A549 (cell line): Measurements from ENCODE around the gene NUDT6. TPM values are rescaled to one million over a fixed set of nuclear protein-coding genes. Genes with fewer than 3 reads are reported as not detected.

ENCODE experiments used
- ATAC-seq, 2 experiments: fragments of 200-7000 bp in 1 of 2; fragments of >200 bp in 1 of 2; cut with Nextera tagmentation in 1 of 2; cut with Tn5 transposase in 1 of 2; 3 replicates each; pipeline versions ENCODE4 v1.8.0 to v1.9.1; 2018 to 2020; ENCODE audit warnings: mild to moderate bottlenecking in 1 of 2, moderate library complexity in 1 of 2
- CTCF ChIA-PET: fragments of 300-600 bp; sonication (Branson Sonifier 250); formaldehyde crosslinking; extraction: SDS; loops from one replicate; lab custom pipeline; 2021; ENCODE audit warnings: antibody characterized with exemption, inconsistent platforms; lab: Yijun Ruan, JAX
- POLR2A ChIA-PET: fragments of 350-600 bp; formaldehyde crosslinking; extraction: SDS; loops from one replicate; lab custom pipeline; 2021; ENCODE audit warnings: antibody characterized with exemption, inconsistent platforms; lab: Yijun Ruan, JAX
- DNase-seq, 2 experiments: peaks; one replicate each; pipeline versions ENCODE4 v3.0.0 to v3.0.0-alpha.2; 2011 to 2016; ENCODE audit warnings: low read depth in 1 of 2, low spot score in 1 of 2
- FAIRE-seq: peaks from 2 replicates; lab custom pipeline; 2011; peaks lifted over from hg19 to GRCh38; lab: Jason Lieb, UNC
- H3K27ac ChIP-seq, 2 experiments: fragments of >200 bp; sonication (Bioruptor Twin); formaldehyde crosslinking; 3 replicates each; pipeline ENCODE4 v1.5.1; 2016 to 2017
- H3K4me1 ChIP-seq: fragments of >200 bp; sonication (Bioruptor Twin); formaldehyde crosslinking; 3 replicates; pipeline ENCODE4 v1.6.1; 2016
- H3K4me2 ChIP-seq: fragments of >200 bp; sonication (Bioruptor Twin); formaldehyde crosslinking; 3 replicates; pipeline ENCODE4 v1.6.1; 2016
- H3K4me3 ChIP-seq: fragments of >200 bp; sonication (Bioruptor Twin); formaldehyde crosslinking; 3 replicates; pipeline ENCODE4 v1.5.1; 2016
- H3K9me3 ChIP-seq: fragments of >200 bp; sonication (Bioruptor Twin); formaldehyde crosslinking; 3 replicates; pipeline ENCODE4 v1.6.1; 2016
- BHLHE40 ChIP-seq: IDR thresholded peaks from 2 replicates; pipeline ENCODE4 v1.6.1; 2012; ENCODE audit warnings: low read depth, low read length, inconsistent platforms
- CBX8 ChIP-seq: fragments of 200-600 bp; sonication (generic); IDR thresholded peaks from 2 replicates; pipeline ENCODE4 v1.6.1; 2016
- CEBPB ChIP-seq, 2 experiments: fragments of >200 bp in 1 of 2; sonication (Bioruptor Twin) in 1 of 2; formaldehyde crosslinking in 1 of 2; IDR thresholded peaks; 2 replicates each; pipeline ENCODE4 v1.6.1; 2012 to 2016
- CHD4 ChIP-seq: fragments of 200-600 bp; sonication (generic); IDR thresholded peaks from 2 replicates; pipeline ENCODE4 v1.6.1; 2016; ENCODE audit warnings: antibody characterized with exemption, mild to moderate bottlenecking, borderline replicate concordance
- EHF ChIP-seq: fragments of 250-450 bp; sonication (Bioruptor Pico); IDR thresholded peaks from 2 replicates; pipeline ENCODE4 v1.5.0; 2020; ENCODE audit warnings: mild to moderate bottlenecking
- EP300 ChIP-seq, 2 experiments: fragments of >200 bp; sonication (Bioruptor Twin); formaldehyde crosslinking; IDR thresholded peaks; 2 replicates in 1 of 2; 3 replicates in 1 of 2; pipeline ENCODE4 v1.6.1; 2016 to 2017
- FOSL2 ChIP-seq, 2 experiments: fragments of 450-650 bp in 1 of 2; fragments of >200 bp in 1 of 2; sonication (Bioruptor Twin) in 1 of 2; formaldehyde crosslinking; IDR thresholded peaks; 2 replicates each; pipeline versions ENCODE4 v1.5.0 to v1.6.1; 2016 to 2020; ENCODE audit warnings: mild to moderate bottlenecking in 1 of 2, moderate library complexity in 1 of 2
- HEYL ChIP-seq: fragments of 250-450 bp; sonication (Bioruptor Pico); IDR thresholded peaks from 2 replicates; pipeline ENCODE4 v1.8.0; 2021; ENCODE audit warnings: mild to moderate bottlenecking, moderate library complexity
- HOXA7 ChIP-seq: fragments of 250-450 bp; sonication (Bioruptor Pico); IDR thresholded peaks from 2 replicates; pipeline ENCODE4 v1.5.0; 2020; ENCODE audit warnings: mild to moderate bottlenecking, moderate library complexity
- HOXB13 ChIP-seq: fragments of 250-450 bp; sonication (Bioruptor Pico); IDR thresholded peaks from 2 replicates; pipeline ENCODE4 v1.5.0; 2020; ENCODE audit warnings: low read depth, mild to moderate bottlenecking, moderate library complexity
- HOXB5 ChIP-seq: fragments of 250-450 bp; sonication (Bioruptor Pico); IDR thresholded peaks from 2 replicates; pipeline ENCODE4 v1.5.0; 2020; ENCODE audit warnings: mild to moderate bottlenecking, moderate library complexity
- JUN ChIP-seq, 2 experiments: fragments of >200 bp; sonication (Bioruptor Twin); formaldehyde crosslinking; IDR thresholded peaks; 2 replicates in 1 of 2; 3 replicates in 1 of 2; pipeline ENCODE4 v1.6.1; 2016 to 2017
- JUNB ChIP-seq: fragments of >200 bp; sonication (Bioruptor Twin); formaldehyde crosslinking; IDR thresholded peaks from 2 replicates; pipeline ENCODE4 v1.6.1; 2016
- KDM1A ChIP-seq: fragments of 200-600 bp; sonication (generic); IDR thresholded peaks from 2 replicates; pipeline ENCODE4 v1.6.1; 2016; ENCODE audit warnings: low read depth, mild to moderate bottlenecking
- MAZ ChIP-seq: fragments of 150-350 bp; IDR thresholded peaks from 2 replicates; pipeline ENCODE4 v1.6.1; 2014; ENCODE audit warnings: antibody characterized with exemption, low read depth, low read length, borderline replicate concordance
- NFE2L2 ChIP-seq: fragments of 150-350 bp; conservative IDR thresholded peaks from 2 replicates; pipeline ENCODE4 v1.6.1; 2014; ENCODE audit warnings: low read length
- NPAS2 ChIP-seq: fragments of 250-450 bp; sonication (Bioruptor Pico); IDR thresholded peaks from 2 replicates; pipeline ENCODE4 v1.8.0; 2022; ENCODE audit warnings: mild to moderate bottlenecking, moderate library complexity, borderline replicate concordance
- NR3C1 ChIP-seq: fragments of >200 bp; sonication (Bioruptor Twin); formaldehyde crosslinking; IDR thresholded peaks from 3 replicates; pipeline ENCODE4 v1.6.1; 2017
- POLR2AphosphoS2 ChIP-seq: conservative IDR thresholded peaks from 2 replicates; pipeline ENCODE4 v1.6.1; 2012; ENCODE audit warnings: low read length, improper control_type of control experiment, inconsistent platforms
- RFX5 ChIP-seq: fragments of 450-650 bp; IDR thresholded peaks from 2 replicates; pipeline ENCODE4 v1.7.1; 2014; ENCODE audit warnings: antibody characterized with exemption, mild to moderate bottlenecking, moderate library complexity
- ZC3H11A ChIP-seq: fragments of 450-650 bp; IDR thresholded peaks from 2 replicates; pipeline ENCODE4 v1.6.1; 2014; ENCODE audit warnings: antibody characterized with exemption, mild to moderate bottlenecking
- ZFP36 ChIP-seq: fragments of 450-650 bp; IDR thresholded peaks from 2 replicates; pipeline ENCODE4 v1.6.1; 2014; ENCODE audit warnings: borderline replicate concordance; ENCODE audit not compliant: partially characterized antibody
- ZSCAN20 ChIP-seq: fragments of 250-450 bp; sonication (Bioruptor Pico); IDR thresholded peaks from 2 replicates; pipeline ENCODE4 v1.8.0; 2022; ENCODE audit warnings: mild to moderate bottlenecking, moderate library complexity
- WGBS: methylation state at CpG from one replicate; pipeline ENCODE4 v1.1.6; 2017; ENCODE audit errors: missing lambda C conversion rate; 5-methylcytosine and 5-hydroxymethylcytosine counted together
- polyA plus RNA-seq, 4 experiments: library from polyadenylated mRNA; depleted of rRNA in 3 of 4; stranded (reverse); fragments of >200 nt; fragmentation: RNase III in 1 of 4; extraction: RNeasy Plus Mini Kit Qiagen cat#74134 plus additional on column Dnase treatment in 1 of 4; gene quantifications; 2 replicates in 3 of 4; 3 replicates in 1 of 4; pipeline ENCODE4 v1.2.3, GENCODE V29; 2011 to 2017
- TF ChIP-seq, protein P1 (sequence below): IDR thresholded peaks from 2 replicates; pipeline ENCODE4 v1.6.1; 2012; ENCODE audit warnings: low read depth, borderline replicate concordance
- TF ChIP-seq, protein P2 (sequence below): fragments of >200 bp; sonication (Bioruptor Twin); formaldehyde crosslinking; IDR thresholded peaks from 3 replicates; pipeline ENCODE4 v1.6.1; 2016
- TF ChIP-seq, protein P3 (sequence below): fragments of >200 bp; sonication (Bioruptor Twin); formaldehyde crosslinking; IDR thresholded peaks from 2 replicates; pipeline ENCODE4 v1.6.1; 2016
- TF ChIP-seq, protein P4 (sequence below): fragments of 150-350 bp; IDR thresholded peaks from 2 replicates; pipeline ENCODE4 v1.6.1; 2014; ENCODE audit warnings: low read depth, mild to moderate bottlenecking, low read length
- TF ChIP-seq, protein P5 (sequence below): IDR thresholded peaks from 2 replicates; pipeline ENCODE4 v1.6.1; 2012

NUDT6 gene
- polyA plus RNA-seq, 2 of the 4 experiments (the other 2 are of a cell fraction) = 9.9 to 12.7 TPM

DNA sequence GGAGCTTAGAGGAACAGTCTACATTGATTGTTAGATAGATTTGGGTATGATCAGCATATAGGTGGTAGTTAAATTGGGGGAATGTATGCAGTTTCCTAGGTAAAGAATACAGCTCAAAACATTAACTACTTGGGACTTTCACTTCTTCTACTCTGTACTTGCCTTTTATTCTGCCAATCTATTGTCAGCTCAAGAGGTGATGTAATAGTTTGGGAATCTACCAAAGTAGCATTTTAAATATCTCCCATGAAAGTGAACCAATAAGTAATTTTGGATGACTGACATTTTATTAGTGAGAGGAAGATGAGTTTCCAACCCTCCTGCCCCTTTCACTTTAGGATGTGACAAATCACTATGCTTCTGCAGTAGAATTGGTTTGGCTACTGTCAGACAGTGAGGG is 43.4 kb downstream of the NUDT6 start:
- Histone ChIP-seq H3K4me3 (no peak overlapping the region), H3K4me2 (no peak overlapping the region), H3K27ac (peak overlapping the region in 1 of 2 experiments; percentile 48; a peak in 1 of 6 replicates), H3K4me1 (peaks cover 37% of the 10 kb centered on the region), H3K9me3 (peaks cover 8% of the 10 kb centered on the region; the same call in 2 of the 3 replicates)
- no peak for ATAC-seq
- TF ChIP-seq FOSL2 (IDR thresholded peaks at IDR 0.05) = no peak
- no peak for TF ChIP-seq FOSL2 (CRISPR knock-in tag; IDR thresholded peaks at IDR 0.05)
- no peak for TF ChIP-seq HOXB13
- no peak for TF ChIP-seq MAZ
- TF ChIP-seq, protein P1, sequence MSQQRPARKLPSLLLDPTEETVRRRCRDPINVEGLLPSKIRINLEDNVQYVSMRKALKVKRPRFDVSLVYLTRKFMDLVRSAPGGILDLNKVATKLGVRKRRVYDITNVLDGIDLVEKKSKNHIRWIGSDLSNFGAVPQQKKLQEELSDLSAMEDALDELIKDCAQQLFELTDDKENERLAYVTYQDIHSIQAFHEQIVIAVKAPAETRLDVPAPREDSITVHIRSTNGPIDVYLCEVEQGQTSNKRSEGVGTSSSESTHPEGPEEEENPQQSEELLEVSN = no peak
- no peak for TF ChIP-seq JUNB
- TF ChIP-seq POLR2AphosphoS2 = no peak
- TF ChIP-seq NPAS2 (CRISPR knock-in tag) = no peak
- TF ChIP-seq ZSCAN20 (CRISPR knock-in tag) = no peak
- no peak for TF ChIP-seq RFX5
- no peak for TF ChIP-seq NFE2L2
- TF ChIP-seq, protein P2, sequence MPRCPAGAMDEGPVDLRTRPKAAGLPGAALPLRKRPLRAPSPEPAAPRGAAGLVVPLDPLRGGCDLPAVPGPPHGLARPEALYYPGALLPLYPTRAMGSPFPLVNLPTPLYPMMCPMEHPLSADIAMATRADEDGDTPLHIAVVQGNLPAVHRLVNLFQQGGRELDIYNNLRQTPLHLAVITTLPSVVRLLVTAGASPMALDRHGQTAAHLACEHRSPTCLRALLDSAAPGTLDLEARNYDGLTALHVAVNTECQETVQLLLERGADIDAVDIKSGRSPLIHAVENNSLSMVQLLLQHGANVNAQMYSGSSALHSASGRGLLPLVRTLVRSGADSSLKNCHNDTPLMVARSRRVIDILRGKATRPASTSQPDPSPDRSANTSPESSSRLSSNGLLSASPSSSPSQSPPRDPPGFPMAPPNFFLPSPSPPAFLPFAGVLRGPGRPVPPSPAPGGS = no peak
- no peak for TF ChIP-seq CHD4
- no peak for TF ChIP-seq BHLHE40
- no peak for TF ChIP-seq HOXB5 (CRISPR knock-in tag)
- TF ChIP-seq EHF (CRISPR knock-in tag) = no peak
- TF ChIP-seq CEBPB (IDR thresholded peaks at IDR 0.05) = no peak
- TF ChIP-seq, protein P3, sequence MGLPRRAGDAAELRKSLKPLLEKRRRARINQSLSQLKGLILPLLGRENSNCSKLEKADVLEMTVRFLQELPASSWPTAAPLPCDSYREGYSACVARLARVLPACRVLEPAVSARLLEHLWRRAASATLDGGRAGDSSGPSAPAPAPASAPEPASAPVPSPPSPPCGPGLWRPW = no peak
- TF ChIP-seq, protein P4, sequence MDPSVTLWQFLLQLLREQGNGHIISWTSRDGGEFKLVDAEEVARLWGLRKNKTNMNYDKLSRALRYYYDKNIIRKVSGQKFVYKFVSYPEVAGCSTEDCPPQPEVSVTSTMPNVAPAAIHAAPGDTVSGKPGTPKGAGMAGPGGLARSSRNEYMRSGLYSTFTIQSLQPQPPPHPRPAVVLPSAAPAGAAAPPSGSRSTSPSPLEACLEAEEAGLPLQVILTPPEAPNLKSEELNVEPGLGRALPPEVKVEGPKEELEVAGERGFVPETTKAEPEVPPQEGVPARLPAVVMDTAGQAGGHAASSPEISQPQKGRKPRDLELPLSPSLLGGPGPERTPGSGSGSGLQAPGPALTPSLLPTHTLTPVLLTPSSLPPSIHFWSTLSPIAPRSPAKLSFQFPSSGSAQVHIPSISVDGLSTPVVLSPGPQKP = no peak
- DNase-seq = no peak
- ChIA-PET CTCF (no interaction called here), POLR2A (no interaction called here)
- FAIRE-seq = no peak

DNA sequence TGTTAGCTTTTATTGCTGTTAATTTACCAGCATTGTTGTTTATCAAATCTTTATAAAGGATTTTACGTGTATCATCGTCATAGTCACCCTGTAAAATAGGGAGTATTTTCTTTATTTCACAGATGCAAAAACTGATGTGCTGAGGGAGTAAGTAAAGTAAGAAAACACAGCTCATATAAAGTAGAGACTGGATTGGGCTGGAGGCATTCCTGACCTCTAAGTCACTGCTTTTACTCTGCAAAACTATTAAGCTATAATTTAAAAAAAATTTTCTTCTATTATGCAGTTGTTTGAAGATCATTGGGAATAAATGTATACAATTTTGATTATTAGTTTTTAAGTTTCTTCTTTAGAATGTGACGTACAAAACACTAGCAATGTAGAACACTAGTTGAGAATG is 45.9 kb downstream of the NUDT6 start:
- no peak for ATAC-seq
- TF ChIP-seq ZFP36 (no peak), EP300 (IDR thresholded peaks at IDR 0.05) (no peak), HEYL (CRISPR knock-in tag) (no peak), ZC3H11A (no peak), JUN (IDR thresholded peaks at IDR 0.05) (no peak), HOXB5 (CRISPR knock-in tag) (no peak), CEBPB (IDR thresholded peaks at IDR 0.05) (no peak), CBX8 (no peak), KDM1A (no peak), NR3C1 (no peak), HOXA7 (CRISPR knock-in tag) (no peak)
- TF ChIP-seq, protein P5, sequence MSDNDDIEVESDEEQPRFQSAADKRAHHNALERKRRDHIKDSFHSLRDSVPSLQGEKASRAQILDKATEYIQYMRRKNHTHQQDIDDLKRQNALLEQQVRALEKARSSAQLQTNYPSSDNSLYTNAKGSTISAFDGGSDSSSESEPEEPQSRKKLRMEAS = no peak
- TF ChIP-seq, all 56 proteins: peak for 0
- Histone ChIP-seq H3K4me2 (peak overlapping the region; percentile 97), H3K9me3 (peaks cover 10% of the 10 kb centered on the region; the same call in 2 of the 3 replicates), H3K4me1 (peaks cover 42% of the 10 kb centered on the region), H3K4me3 (no peak overlapping the region), H3K27ac (peak overlapping the region; percentile 83 to 96)
- ChIA-PET POLR2A (interaction anchor here (0.7 kb wide), 1 partner anchor 49 kb away, joined by 4 read pairs; no protein-coding TSS in a partner anchor), CTCF (interaction anchor here (1.1 to 2.1 kb wide), 2 partner anchors 18 to 38 kb away, joined by 3 to 8 read pairs; no protein-coding TSS in a partner anchor)
- DNase-seq (no peak), FAIRE-seq (no peak)
- 82% methylated on average over 3 of the region's 3 CpGs for WGBS
